H1 (cell line): Measurements from ENCODE around the gene DDX23. TPM values are rescaled to one million over a fixed set of nuclear protein-coding genes. Genes with fewer than 3 reads are reported as not detected.

Source experiments
- CHD7 ChIP-seq: fragments of 300-600 bp; sonication (generic); IDR thresholded peaks from 2 replicates; pipeline ENCODE4 v1.7.1; 2012; ENCODE audit warnings: low read length, moderate library complexity, mild to moderate bottlenecking, inconsistent platforms; ENCODE audit not compliant: insufficient replicate concordance
- GABPA ChIP-seq: IDR thresholded peaks from 2 replicates; pipeline ENCODE4 v1.6.1; 2011; ENCODE audit warnings: mild to moderate bottlenecking, low read length, moderate library complexity, borderline replicate concordance; ENCODE audit not compliant: insufficient read depth
- RAD21 ChIP-seq, 2 experiments: IDR thresholded peaks in 1 of 2; conservative IDR thresholded peaks in 1 of 2; 2 replicates each; pipeline ENCODE4 v1.6.1; 2011; ENCODE audit warnings: low read depth in 2 of 2, low read length in 2 of 2, improper control_type of control experiment in 1 of 2, inconsistent platforms in 1 of 2, mild to moderate bottlenecking in 1 of 2, moderate library complexity in 1 of 2
- RBBP5 ChIP-seq: IDR thresholded peaks from 2 replicates; pipeline ENCODE4 v1.7.1; 2012; ENCODE audit warnings: low read depth, mild to moderate bottlenecking, inconsistent platforms, low read length, moderate library complexity, borderline replicate concordance
- TCF12 ChIP-seq: IDR thresholded peaks from 2 replicates; pipeline ENCODE4 v1.6.1; 2011; ENCODE audit warnings: low read depth, mild to moderate bottlenecking, low read length
- YY1 ChIP-seq: IDR thresholded peaks from 2 replicates; pipeline ENCODE4 v1.6.1; 2011; ENCODE audit warnings: low read depth, mild to moderate bottlenecking, low read length
- polyA plus RNA-seq, 7 experiments: library from polyadenylated mRNA; depleted of rRNA in 3 of 7; stranded (reverse) in 5 of 7; unstranded in 2 of 7; fragments of >200 nt in 5 of 7; fragments of 200-250 nt in 2 of 7; gene quantifications; 1 replicate in 5 of 7; 2 replicates in 1 of 7; 4 replicates in 1 of 7; pipeline versions ENCODE4 v1.2.1 to v1.2.3, GENCODE V29; 2011 to 2013; ENCODE audit warnings: missing spikeins in 2 of 7, mixed read lengths in 2 of 7
- total RNA-seq: library from RNA; stranded (reverse); fragmentation: NEBNext Ultra II Directional; extraction: Animal tissue kit (Norgen Biotek cat#: 25700); gene quantifications from 2 replicates; pipeline ENCODE4 v1.2.1, GENCODE V29; 2021

DDX23 gene
- total and polyA plus RNA-seq, 2 of the 8 experiments (the other 6 are each of a cell fraction or from before 2014, with no cell fraction given) = 43.5 to 107 TPM

DNA sequence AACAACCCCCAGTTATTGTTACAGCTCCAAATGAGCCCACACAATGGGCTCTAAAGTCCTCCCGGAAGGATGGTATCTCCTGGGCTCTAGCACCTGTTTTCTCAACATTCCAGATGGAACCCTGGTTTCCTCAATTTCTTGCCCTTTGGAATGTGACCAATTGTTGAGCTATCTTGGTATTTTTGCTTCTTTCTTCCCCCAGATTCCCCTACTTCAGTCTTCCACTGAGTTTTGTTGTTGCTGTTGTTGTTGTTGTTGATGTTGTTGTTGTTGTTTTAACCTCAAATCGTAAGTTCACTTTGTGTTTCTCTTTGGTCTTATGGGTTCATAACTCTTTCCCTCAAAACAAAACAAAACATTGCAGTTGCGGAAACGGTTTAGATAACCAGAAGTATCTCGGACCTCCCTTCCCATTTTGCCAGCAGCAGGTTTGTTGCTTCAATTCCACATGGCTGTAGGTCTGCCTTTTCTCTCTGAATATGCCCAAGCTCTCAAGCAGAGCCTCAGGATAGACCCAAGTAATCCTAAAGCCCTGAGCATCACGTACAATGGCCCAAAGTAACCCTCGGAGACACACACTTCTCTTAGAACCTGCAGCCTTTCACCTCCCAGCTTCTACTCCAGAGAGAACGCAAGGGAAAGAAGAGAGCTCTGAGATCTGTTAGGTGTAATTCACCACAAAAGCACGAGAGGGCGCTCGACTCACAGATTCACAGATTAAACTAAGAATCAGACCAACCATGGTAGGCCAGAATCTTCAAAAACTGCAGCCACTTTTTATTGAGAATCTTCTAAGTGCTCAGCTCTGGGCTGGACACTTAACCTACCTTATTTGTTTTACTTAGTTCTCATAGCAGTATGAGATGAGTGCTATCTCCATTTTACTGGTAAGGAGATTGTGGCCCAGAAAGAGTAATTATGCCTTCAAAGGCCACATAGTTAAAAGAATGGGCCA, 1.0 kb upstream of the DDX23 start (continued):
- peak; percentile 32 for TF ChIP-seq CHD7
- TF ChIP-seq RBBP5 = no peak
- TF ChIP-seq RAD21 (IDR thresholded peaks at IDR 0.05 in 1 of 2, conservative IDR thresholded peaks at IDR 0.05 in 1 of 2; ENCODE audit: low read depth in 2 of 2, low read length in 2 of 2) = peak; percentile 93 to 95
- 0 out of 2 replicates have a peak, but pooled peaks have one; percentile 35 for TF ChIP-seq YY1
- TF ChIP-seq GABPA = no peak
- TF ChIP-seq TCF12 = no peak
